Activated T-helper 17 cell treated with anti-CD3 and anti-CD28 coated beads, Interleukin-2, amount 50 U/mL, for 72 hours (primary cell): ENCODE measurements around the gene CKMT1B. TPM values are rescaled to one million over a fixed set of nuclear protein-coding genes. Genes with fewer than 3 reads are reported as not detected.
A peak's percentile ranks its signal among the peaks of the same experiment; 100 is the strongest.
"Not testable (repeated sequence)": the region's sequence is repeated elsewhere in the genome, so short reads cannot be mapped to it uniquely, and the experiment has no call there.

Source experiments
- ATAC-seq: fragments of 150-1000 bp; cut with Tn5 transposase; replicated peaks from 2 replicates; pipeline ENCODE4 v1.10.0; 2021; ENCODE audit warnings: mild to moderate bottlenecking, moderate library complexity
- H3K27ac Mint-ChIP-seq: one replicate; pipeline ENCODE4 v1.8.0; 2022; ENCODE audit warnings: mixed read lengths
- H3K27me3 Mint-ChIP-seq: one replicate; pipeline ENCODE4 v1.8.0; 2022; ENCODE audit warnings: mixed read lengths
- H3K36me3 Mint-ChIP-seq: one replicate; pipeline ENCODE4 v1.8.0; 2022; ENCODE audit warnings: low read depth, mild to moderate bottlenecking, mixed read lengths
- H3K4me1 Mint-ChIP-seq: one replicate; pipeline ENCODE4 v1.8.0; 2022; ENCODE audit warnings: mixed read lengths
- H3K4me3 Mint-ChIP-seq: one replicate; pipeline ENCODE4 v1.8.0; 2022; ENCODE audit warnings: mild to moderate bottlenecking, mixed read lengths
- H3K9me3 Mint-ChIP-seq: one replicate; pipeline ENCODE4 v1.8.0; 2022; ENCODE audit warnings: mixed read lengths
- total RNA-seq, 2 donors: library from RNA; stranded (reverse); gene quantifications; one replicate each; pipeline ENCODE4 v1.2.3, GENCODE V29; 2022

CKMT1B gene
- total RNA-seq = under 1 TPM in 1 of 2 donors, not detected in 1; 0.32 TPM

- H3K9me3 Mint-ChIP-seq, H3K4me1 Mint-ChIP-seq, H3K4me3 Mint-ChIP-seq, H3K36me3 Mint-ChIP-seq, H3K27ac Mint-ChIP-seq: not testable (repeated sequence)
- peaks cover 11% of the 10 kb centered on the region for H3K27me3 Mint-ChIP-seq
- ATAC-seq = peak; percentile 31
Measured at GRCh38 chr15:43593328-43594190, at the start of gene CKMT1B. Gene CKMT1B, plus strand, starts transcription at chr15:43594027. Its CDS starts 192 bp downstream, at chr15:43594219.

- no peaks in the 10 kb centered on the region for H3K27me3 Mint-ChIP-seq
- H3K36me3 Mint-ChIP-seq = no peaks in the 10 kb centered on the region
- ATAC-seq = no peak
- H3K4me1 Mint-ChIP-seq = no peaks in the 10 kb centered on the region
- no peaks in the 10 kb centered on the region for H3K9me3 Mint-ChIP-seq
- no peak overlapping the region for H3K27ac Mint-ChIP-seq
- no peak overlapping the region for H3K4me3 Mint-ChIP-seq
Measured at GRCh38 chr15:43544266-43544665, 49.6 kb upstream of the CKMT1B start.

GRCh38 chr15:43545426-43545825 is 48.4 kb upstream of the CKMT1B start:
- Mint-ChIP-seq H3K27me3 (no peaks in the 10 kb centered on the region), H3K36me3 (no peaks in the 10 kb centered on the region), H3K9me3 (no peaks in the 10 kb centered on the region), H3K27ac (no peak overlapping the region), H3K4me1 (no peaks in the 10 kb centered on the region), H3K4me3 (no peak overlapping the region)
- no peak for ATAC-seq

- Mint-ChIP-seq H3K27ac (no peak overlapping the region), H3K4me1 (no peaks in the 10 kb centered on the region), H3K9me3 (no peaks in the 10 kb centered on the region), H3K4me3 (no peak overlapping the region), H3K36me3 (no peaks in the 10 kb centered on the region), H3K27me3 (no peaks in the 10 kb centered on the region)
- no peak for ATAC-seq
Measured at GRCh38 chr15:43547539-43547938, 46.3 kb upstream of the CKMT1B start.

GRCh38 chr15:43550527-43551363 is 43.1 kb upstream of the CKMT1B start:
- H3K9me3 Mint-ChIP-seq = no peaks in the 10 kb centered on the region
- no peaks in the 10 kb centered on the region for H3K27me3 Mint-ChIP-seq
- no peak overlapping the region for H3K4me3 Mint-ChIP-seq
- no peaks in the 10 kb centered on the region for H3K4me1 Mint-ChIP-seq
- H3K36me3 Mint-ChIP-seq = no peaks in the 10 kb centered on the region
- H3K27ac Mint-ChIP-seq = no peak overlapping the region
- no peak for ATAC-seq

- no peaks in the 10 kb centered on the region for H3K27me3 Mint-ChIP-seq
- H3K27ac Mint-ChIP-seq = no peak overlapping the region
- peaks cover 5% of the 10 kb centered on the region for H3K36me3 Mint-ChIP-seq
- no peak overlapping the region for H3K4me3 Mint-ChIP-seq
- ATAC-seq = no peak
- H3K4me1 Mint-ChIP-seq = no peaks in the 10 kb centered on the region
- no peaks in the 10 kb centered on the region for H3K9me3 Mint-ChIP-seq
Measured at GRCh38 chr15:43552256-43552655, 41.6 kb upstream of the CKMT1B start.

GRCh38 chr15:43552986-43553385 is 40.8 kb upstream of the CKMT1B start:
- Mint-ChIP-seq H3K27me3 (no peaks in the 10 kb centered on the region), H3K9me3 (no peaks in the 10 kb centered on the region), H3K36me3 (peaks cover 13% of the 10 kb centered on the region), H3K4me3 (no peak overlapping the region), H3K27ac (no peak overlapping the region), H3K4me1 (no peaks in the 10 kb centered on the region)
- ATAC-seq = no peak

GRCh38 chr15:43562753-43563152 is 31.1 kb upstream of the CKMT1B start:
- not testable (repeated sequence) for H3K9me3 Mint-ChIP-seq, H3K4me1 Mint-ChIP-seq, H3K27ac Mint-ChIP-seq, H3K4me3 Mint-ChIP-seq, H3K36me3 Mint-ChIP-seq, H3K27me3 Mint-ChIP-seq, ATAC-seq

GRCh38 chr15:43563793-43564192 is 30.0 kb upstream of the CKMT1B start:
- not testable (repeated sequence) for ATAC-seq, H3K27me3 Mint-ChIP-seq, H3K9me3 Mint-ChIP-seq

GRCh38 chr15:43566615-43567014 is 27.2 kb upstream of the CKMT1B start:
- not testable (repeated sequence) for H3K4me3 Mint-ChIP-seq, H3K36me3 Mint-ChIP-seq, H3K9me3 Mint-ChIP-seq, H3K27me3 Mint-ChIP-seq, ATAC-seq, H3K4me1 Mint-ChIP-seq, H3K27ac Mint-ChIP-seq

More at GRCh38 chr15:43563793-43564192, 30.0 kb upstream of the CKMT1B start:
- H3K4me3 Mint-ChIP-seq, H3K36me3 Mint-ChIP-seq, H3K27ac Mint-ChIP-seq, H3K4me1 Mint-ChIP-seq: not testable (repeated sequence)

- H3K4me3 Mint-ChIP-seq, H3K9me3 Mint-ChIP-seq, H3K27ac Mint-ChIP-seq, H3K4me1 Mint-ChIP-seq, H3K27me3 Mint-ChIP-seq, H3K36me3 Mint-ChIP-seq: not testable (repeated sequence)
- ATAC-seq = peak; percentile 76
Measured at GRCh38 chr15:43574607-43575006, 19.2 kb upstream of the CKMT1B start.

GRCh38 chr15:43589778-43590466 is 3.9 kb upstream of the CKMT1B start, which contains the start of gene PPIP5K1:
Gene PPIP5K1, minus strand, starts transcription at chr15:43590208. Its CDS starts 5,704 bp downstream, at chr15:43584504.
- not testable (repeated sequence) for H3K36me3 Mint-ChIP-seq, H3K27ac Mint-ChIP-seq, H3K4me1 Mint-ChIP-seq, H3K27me3 Mint-ChIP-seq, H3K9me3 Mint-ChIP-seq, H3K4me3 Mint-ChIP-seq
- ATAC-seq = peak; percentile 99

- H3K4me1 Mint-ChIP-seq, H3K4me3 Mint-ChIP-seq, H3K27me3 Mint-ChIP-seq, ATAC-seq, H3K36me3 Mint-ChIP-seq, H3K9me3 Mint-ChIP-seq, H3K27ac Mint-ChIP-seq: not testable (repeated sequence)
Measured at GRCh38 chr15:43592841-43593240, 986 bp upstream of the CKMT1B start.

- H3K4me3 Mint-ChIP-seq, ATAC-seq, H3K4me1 Mint-ChIP-seq: not testable (repeated sequence)
Measured at GRCh38 chr15:43599131-43599530, 5.3 kb downstream of the CKMT1B start.

More at GRCh38 chr15:43599131-43599530, 5.3 kb downstream of the CKMT1B start:
- H3K27me3 Mint-ChIP-seq = peaks cover 23% of the 10 kb centered on the region
- H3K36me3 Mint-ChIP-seq, H3K9me3 Mint-ChIP-seq, H3K27ac Mint-ChIP-seq: not testable (repeated sequence)
